Measurements from ENCODE around the gene TLR8.

- TF ChIP-seq EZH2 (IDR thresholded peaks at IDR 0.05) (no peak), POLR2AphosphoS5 (IDR thresholded peaks at IDR 0.05; ENCODE audit: borderline replicate concordance, low read depth, low read length) (no peak)
Observed at GRCh38 chrX:12934850-12935249, 28.4 kb downstream of the TLR8 start.
